ENCODE results near the gene KCNQ2. TPM values are rescaled to one million over a fixed set of nuclear protein-coding genes. Genes with fewer than 3 reads are reported as not detected.

The KCNQ2 gene
- total and polyA plus RNA-seq, 10 of the 15 experiments (the other 5 are each of a cell fraction or from before 2014, with no cell fraction given), result 0.06 to 0.49 (median 0.26) TPM; not detected in 7

GRCh38 chr20:63399596-63400375, 72.7 kb downstream of the KCNQ2 start:
- RAD21 ChIA-PET (ENCODE audit: unreplicated experiment), result no interaction called here
- Histone ChIP-seq H3K27ac (ENCODE audit: control insufficient read depth, insufficient read depth) (no peak overlapping the region), H3K9ac (ENCODE audit: control insufficient read depth, insufficient read depth, low read length) (no peak overlapping the region), H3K27me3 (replicated peaks in 1 of 2; ENCODE audit: control insufficient read depth in 2 of 2, insufficient read depth in 2 of 2, low read length in 1 of 2) (no peaks in the 10 kb centered on the region), H3K9me3 (replicated peaks; ENCODE audit: control insufficient read depth, insufficient read depth, low read length) (no peaks in the 10 kb centered on the region), H3K4me1 (ENCODE audit: control insufficient read depth, insufficient read depth, low read length) (no peaks in the 10 kb centered on the region), H4K20me1 (ENCODE audit: control insufficient read depth, insufficient read depth) (no peaks in the 10 kb centered on the region), H2AFZ (ENCODE audit: control insufficient read depth, low read depth, low read length) (no peak overlapping the region), H3K4me3 (no peak overlapping the region), H3K4me2 (ENCODE audit: control insufficient read depth, insufficient read depth) (no peak overlapping the region), H3K79me2 (ENCODE audit: control insufficient read depth, insufficient read depth, low read length) (no peaks in the 10 kb centered on the region), H3K36me3 (ENCODE audit: control insufficient read depth in 2 of 2, insufficient read depth in 2 of 2, low read length in 1 of 2) (no peaks in the 10 kb centered on the region)
- CTCF ChIA-PET, result no interaction called here
- ATAC-seq (no peak), FAIRE-seq (no peak), DNase-seq (ENCODE audit: low read depth, low spot score) (no peak)
- no TSS peak for BruUV-seq (replicated peaks)
- POLR2A ChIA-PET, result no interaction called here
- in situ Hi-C loops (cut with MboI), result no loop called here
- TF ChIP-seq MEF2A (IDR thresholded peaks at IDR 0.05; ENCODE audit: insufficient read depth, low read depth, low read length) (no peak), MYB (IDR thresholded peaks at IDR 0.05; ENCODE audit: borderline replicate concordance, low read depth, low read length) (no peak), CREB1 (IDR thresholded peaks at IDR 0.05; ENCODE audit: low read depth) (no peak), BCL11A (IDR thresholded peaks at IDR 0.05; ENCODE audit: low read depth, low read length) (no peak), MYC (IDR thresholded peaks at IDR 0.05; ENCODE audit: insufficient read depth, insufficient read length, insufficient replicate concordance, low read length, severe bottlenecking) (no peak), KLF5 (IDR thresholded peaks at IDR 0.05; ENCODE audit: partially characterized antibody) (no peak), CEBPB (IDR thresholded peaks at IDR 0.05; ENCODE audit: borderline replicate concordance in 1 of 2, low read depth in 2 of 2, low read length in 2 of 2) (no peak), ELK1 (IDR thresholded peaks at IDR 0.05; ENCODE audit: low read depth, low read length) (no peak), EED (IDR thresholded peaks at IDR 0.05; ENCODE audit: low read depth) (no peak), RB1 (IDR thresholded peaks at IDR 0.05; ENCODE audit: borderline replicate concordance) (no peak), SKIL (IDR thresholded peaks at IDR 0.05; ENCODE audit: low read depth, poor library complexity, severe bottlenecking) (no peak)
- TF ChIP-seq, protein P1, sequence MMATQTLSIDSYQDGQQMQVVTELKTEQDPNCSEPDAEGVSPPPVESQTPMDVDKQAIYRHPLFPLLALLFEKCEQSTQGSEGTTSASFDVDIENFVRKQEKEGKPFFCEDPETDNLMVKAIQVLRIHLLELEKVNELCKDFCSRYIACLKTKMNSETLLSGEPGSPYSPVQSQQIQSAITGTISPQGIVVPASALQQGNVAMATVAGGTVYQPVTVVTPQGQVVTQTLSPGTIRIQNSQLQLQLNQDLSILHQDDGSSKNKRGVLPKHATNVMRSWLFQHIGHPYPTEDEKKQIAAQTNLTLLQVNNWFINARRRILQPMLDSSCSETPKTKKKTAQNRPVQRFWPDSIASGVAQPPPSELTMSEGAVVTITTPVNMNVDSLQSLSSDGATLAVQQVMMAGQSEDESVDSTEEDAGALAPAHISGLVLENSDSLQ (IDR thresholded peaks at IDR 0.05), result no peak
- TF ChIP-seq, protein P2, sequence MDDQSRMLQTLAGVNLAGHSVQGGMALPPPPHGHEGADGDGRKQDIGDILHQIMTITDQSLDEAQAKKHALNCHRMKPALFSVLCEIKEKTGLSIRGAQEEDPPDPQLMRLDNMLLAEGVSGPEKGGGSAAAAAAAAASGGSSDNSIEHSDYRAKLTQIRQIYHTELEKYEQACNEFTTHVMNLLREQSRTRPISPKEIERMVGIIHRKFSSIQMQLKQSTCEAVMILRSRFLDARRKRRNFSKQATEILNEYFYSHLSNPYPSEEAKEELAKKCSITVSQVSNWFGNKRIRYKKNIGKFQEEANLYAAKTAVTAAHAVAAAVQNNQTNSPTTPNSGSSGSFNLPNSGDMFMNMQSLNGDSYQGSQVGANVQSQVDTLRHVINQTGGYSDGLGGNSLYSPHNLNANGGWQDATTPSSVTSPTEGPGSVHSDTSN (IDR thresholded peaks at IDR 0.05; ENCODE audit: insufficient replicate concordance, low read depth, low read length), result no peak
- intact Hi-C loops (cut with micrococcal nuclease; ENCODE audit: unreplicated experiment), result no loop called here
- SMC1A ChIA-PET (ENCODE audit: uncharacterized antibody, unreplicated experiment), result no interaction called here
- WGBS (ENCODE audit: insufficient coverage, insufficient replicate concordance, low lambda C conversion rate, missing lambda C conversion rate), result 54% methylated on average over 40 of the region's 41 CpGs
